PFSK-1 (cell line): ENCODE data around the gene RICTOR.

Experiments
- REST ChIP-seq, 2 experiments: IDR thresholded peaks; 2 replicates each; pipeline versions ENCODE4 v1.6.1 to v1.8.0; 2011 to 2012; ENCODE audit warnings: low read depth in 2 of 2, low read length in 2 of 2, control low read depth in 1 of 2, inconsistent platforms in 1 of 2, mild to moderate bottlenecking in 1 of 2, moderate library complexity in 1 of 2; ENCODE audit not compliant: insufficient read depth in 1 of 2
- SIN3A ChIP-seq: IDR thresholded peaks from 2 replicates; pipeline ENCODE4 v1.6.1; 2012; ENCODE audit warnings: mild to moderate bottlenecking, low read length, moderate library complexity, borderline replicate concordance; ENCODE audit not compliant: insufficient read depth

RICTOR gene

GRCh38 chr5:38888041-38888440 is 186.2 kb downstream of the RICTOR start:
- TF ChIP-seq REST (IDR thresholded peaks at IDR 0.05; ENCODE audit: insufficient read depth in 1 of 2, low read depth in 2 of 2, low read length in 2 of 2), result no peak
- TF ChIP-seq SIN3A, result peak; percentile 63; the same call in 1 of the 2 replicates
